Measurements from ENCODE around the gene HSPA4L.

Gene HSPA4L

GRCh38 chr4:127783955-127784770 is 2.0 kb downstream of the HSPA4L start:
- DNase-seq (ENCODE audit: low spot score) = no peak

GRCh38 chr4:127788517-127788916 is 6.4 kb downstream of the HSPA4L start:
- no peak for DNase-seq (ENCODE audit: low spot score)

- DNase-seq (ENCODE audit: low spot score) = no peak
These were observed 9.3 kb downstream of the HSPA4L start for GRCh38 chr4:127791391-127791790.

- DNase-seq (ENCODE audit: low spot score) = no peak
These were observed 11.4 kb downstream of the HSPA4L start for GRCh38 chr4:127793528-127793927.

GRCh38 chr4:127799711-127800110 is 17.6 kb downstream of the HSPA4L start:
- no peak for DNase-seq (ENCODE audit: low spot score)

GRCh38 chr4:127809173-127809800 is 27.2 kb downstream of the HSPA4L start:
- no peak for DNase-seq (ENCODE audit: low spot score)

GRCh38 chr4:127810551-127810950 is 28.4 kb downstream of the HSPA4L start:
- no peak for DNase-seq (ENCODE audit: low spot score)

GRCh38 chr4:127822430-127822829 is 40.3 kb downstream of the HSPA4L start:
- no peak for DNase-seq (ENCODE audit: low spot score)

GRCh38 chr4:127828121-127828520 is 46.0 kb downstream of the HSPA4L start:
- no peak for DNase-seq (ENCODE audit: low spot score)

- no peak for DNase-seq (ENCODE audit: low spot score)
These were observed 46.9 kb downstream of the HSPA4L start for GRCh38 chr4:127829014-127829413.

GRCh38 chr4:127832585-127832984 is 50.5 kb downstream of the HSPA4L start:
- DNase-seq (ENCODE audit: low spot score) = no peak

GRCh38 chr4:127843704-127844600 is 61.8 kb downstream of the HSPA4L start:
- DNase-seq (ENCODE audit: low spot score) = no peak

- DNase-seq (ENCODE audit: low spot score) = no peak
These were observed 62.5 kb downstream of the HSPA4L start for GRCh38 chr4:127844601-127845116.

GRCh38 chr4:127846061-127846460 is 63.9 kb downstream of the HSPA4L start:
- DNase-seq (ENCODE audit: low spot score) = no peak

GRCh38 chr4:127846765-127847164 is 64.6 kb downstream of the HSPA4L start:
- no peak for DNase-seq (ENCODE audit: low spot score)

- DNase-seq (ENCODE audit: low spot score) = no peak
These were observed 67.5 kb downstream of the HSPA4L start for GRCh38 chr4:127849505-127850234.

- DNase-seq (ENCODE audit: low spot score) = no peak
These were observed 70.5 kb downstream of the HSPA4L start for GRCh38 chr4:127852661-127853060.

- no peak for DNase-seq (ENCODE audit: low spot score)
These were observed 74.2 kb downstream of the HSPA4L start for GRCh38 chr4:127856196-127856812.

- DNase-seq (ENCODE audit: low spot score) = peak; percentile 45
These were observed 74.8 kb downstream of the HSPA4L start for GRCh38 chr4:127856813-127857447.

GRCh38 chr4:127857641-127858040 is 75.5 kb downstream of the HSPA4L start:
- no peak for DNase-seq (ENCODE audit: low spot score)

- no peak for DNase-seq (ENCODE audit: low spot score)
These were observed 86.1 kb downstream of the HSPA4L start for GRCh38 chr4:127868196-127868595.
